M059J (cell line): ENCODE measurements around the gene CENPF. TPM values are rescaled to one million over a fixed set of nuclear protein-coding genes. Genes with fewer than 3 reads are reported as not detected.

ENCODE experiments used
- DNase-seq: peaks from one replicate; pipeline ENCODE4 v3.0.0-alpha.2; 2012; ENCODE audit warnings: low read depth
- total RNA-seq: library from RNA; depleted of rRNA; stranded (reverse); fragments of >200 nt; shearing (Covaris generic); gene quantifications from 2 replicates; pipeline ENCODE4 v1.2.3, GENCODE V29; 2014; rRNA removed

Gene CENPF
- total RNA-seq, 1 experiment from 2014 or later, result 83.9 TPM

DNA sequence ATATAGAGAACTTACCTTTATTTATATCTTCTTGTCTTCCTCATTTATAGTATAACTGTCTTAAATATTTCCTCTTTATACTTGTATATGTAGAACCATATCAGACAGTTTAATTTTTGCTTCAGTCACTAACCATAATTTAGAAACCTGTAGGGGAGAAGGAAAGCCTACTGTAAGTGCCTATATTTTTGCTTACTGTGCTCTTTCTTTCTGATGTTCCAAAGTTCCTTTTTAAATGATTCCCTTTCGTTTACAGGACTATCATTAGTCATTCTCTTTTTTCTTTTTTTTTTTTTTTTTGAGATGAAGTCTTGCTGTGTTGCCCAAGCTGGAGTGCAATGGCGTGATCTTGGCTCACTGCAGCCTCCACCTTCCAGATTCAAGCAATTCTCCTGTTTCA is 109.7 kb downstream of the CENPF start:
- no peak for DNase-seq

Other genes with a start within 250 kb of the CENPF start
- gene PTPN14, start 51.6 kb upstream of the CENPF start, total RNA-seq, result 13.8 and 27.4 TPM in 2 replicates